ENCODE measurements around the gene MED26. TPM values are rescaled to one million over a fixed set of nuclear protein-coding genes. Genes with fewer than 3 reads are reported as not detected.
A peak's percentile ranks its signal among the peaks of the same experiment; 100 is the strongest.

Gene MED26
- total RNA-seq, 1 donor from 2014 or later, result 11.1 TPM

- intact Hi-C loops (cut with DNase I), result no loop called here
- Histone ChIP-seq H3K4me1 (no peaks in the 10 kb centered on the region), H3K4me3 (no peak overlapping the region), H3K9me3 (no peaks in the 10 kb centered on the region), H3K27ac (no peak overlapping the region), H3K27me3 (ENCODE audit: low read depth) (no peaks in the 10 kb centered on the region), H3K36me3 (peaks cover 99% of the 10 kb centered on the region)
- ATAC-seq (no peak), DNase-seq (no peak)
- TF ChIP-seq CTCF (IDR thresholded peaks at IDR 0.05), result no peak
Measured at GRCh38 chr19:16532440-16533234, 95.4 kb downstream of the MED26 start.

- H3K27ac ChIP-seq, result no peak overlapping the region
- DNase-seq, result no peak
- intact Hi-C loops (cut with DNase I), result no loop called here
- no peaks in the 10 kb centered on the region for H3K4me1 ChIP-seq
- H3K4me3 ChIP-seq, result no peak overlapping the region
- TF ChIP-seq CTCF (IDR thresholded peaks at IDR 0.05), result no peak
- H3K27me3 ChIP-seq (ENCODE audit: low read depth), result no peaks in the 10 kb centered on the region
- H3K9me3 ChIP-seq, result no peaks in the 10 kb centered on the region
- ATAC-seq, result peak in 1 of 2 donors; percentile 8
- peaks cover 100% of the 10 kb centered on the region for H3K36me3 ChIP-seq
Measured at GRCh38 chr19:16531380-16531669, 96.7 kb downstream of the MED26 start.

GRCh38 chr19:16530540-16531379 is 97.2 kb downstream of the MED26 start:
- TF ChIP-seq CTCF (IDR thresholded peaks at IDR 0.05), result no peak

GRCh38 chr19:16529466-16530144 is 98.4 kb downstream of the MED26 start:
- DNase-seq (no peak), ATAC-seq (no peak)
- Histone ChIP-seq H3K4me1 (no peaks in the 10 kb centered on the region), H3K27me3 (ENCODE audit: low read depth) (no peaks in the 10 kb centered on the region), H3K27ac (no peak overlapping the region), H3K36me3 (peaks cover 100% of the 10 kb centered on the region), H3K4me3 (no peak overlapping the region), H3K9me3 (no peaks in the 10 kb centered on the region)
- TF ChIP-seq CTCF (IDR thresholded peaks at IDR 0.05), result no peak
- intact Hi-C loops (cut with DNase I), result no loop called here

More at GRCh38 chr19:16530540-16531379, 97.2 kb downstream of the MED26 start:
- Histone ChIP-seq H3K36me3 (peaks cover 100% of the 10 kb centered on the region), H3K4me1 (no peaks in the 10 kb centered on the region), H3K27ac (no peak overlapping the region), H3K9me3 (no peaks in the 10 kb centered on the region), H3K27me3 (ENCODE audit: low read depth) (no peaks in the 10 kb centered on the region), H3K4me3 (no peak overlapping the region)
- intact Hi-C loops (cut with DNase I), result no loop called here
- no peak for ATAC-seq
- DNase-seq, result no peak

- intact Hi-C loops (cut with DNase I), result no loop called here
- DNase-seq, result no peak
- H3K4me3 ChIP-seq, result no peak overlapping the region
- H3K27ac ChIP-seq, result no peak overlapping the region
- H3K36me3 ChIP-seq, result peaks cover 100% of the 10 kb centered on the region
- TF ChIP-seq CTCF (IDR thresholded peaks at IDR 0.05), result peak; percentile 27
- no peaks in the 10 kb centered on the region for H3K27me3 ChIP-seq (ENCODE audit: low read depth)
- no peaks in the 10 kb centered on the region for H3K9me3 ChIP-seq
- no peak for ATAC-seq
- no peaks in the 10 kb centered on the region for H3K4me1 ChIP-seq
Measured at GRCh38 chr19:16527971-16528521, 100.0 kb downstream of the MED26 start.

Data from lower lobe of right lung (tissue), 2 donors.